ENCODE data around the gene ALPL. TPM values are rescaled to one million over a fixed set of nuclear protein-coding genes. Genes with fewer than 3 reads are reported as not detected.

ALPL gene
- total RNA-seq, 2 donors from 2014 or later = 3.7 to 7.8 TPM

- no peak overlapping the region for H3K4me3 ChIP-seq
- no peak overlapping the region for H3K27ac ChIP-seq
- H3K4me1 ChIP-seq (ENCODE audit: control insufficient read depth in 1 of 2, low read depth in 2 of 2) = peaks cover 0 to 8% of the 10 kb centered on the region in 2 donors
Observed at GRCh38 chr1:21616372-21616771, 107.1 kb downstream of the ALPL start.

GRCh38 chr1:21617126-21617738 is 108.0 kb downstream of the ALPL start:
- no peak for TF ChIP-seq CTCF (IDR thresholded peaks at IDR 0.05)
- Histone ChIP-seq H3K4me3 (no peak overlapping the region), H3K36me3 (no peaks in the 10 kb centered on the region), H3K27me3 (replicated peaks; ENCODE audit: insufficient read depth) (no peaks in the 10 kb centered on the region), H3K9me3 (no peaks in the 10 kb centered on the region), H3K4me1 (ENCODE audit: control insufficient read depth in 1 of 2, low read depth in 2 of 2) (peaks cover 0 to 8% of the 10 kb centered on the region in 2 donors), H3K27ac (no peak overlapping the region)
- ATAC-seq (ENCODE audit: insufficient number of reproducible peaks, low FRiP score, low read depth) (no peak), DNase-seq (ENCODE audit: low spot score) (no peak)

More at GRCh38 chr1:21616372-21616771, 107.1 kb downstream of the ALPL start:
- no peaks in the 10 kb centered on the region for H3K9me3 ChIP-seq
- TF ChIP-seq CTCF (IDR thresholded peaks at IDR 0.05) = no peak
- no peaks in the 10 kb centered on the region for H3K27me3 ChIP-seq (replicated peaks; ENCODE audit: insufficient read depth)
- ATAC-seq (ENCODE audit: insufficient number of reproducible peaks, low FRiP score, low read depth) = no peak
- DNase-seq (ENCODE audit: low spot score) = no peak
- no peaks in the 10 kb centered on the region for H3K36me3 ChIP-seq

GRCh38 chr1:21618059-21618458 is 108.8 kb downstream of the ALPL start:
- TF ChIP-seq CTCF (IDR thresholded peaks at IDR 0.05) = no peak
- Histone ChIP-seq H3K4me1 (ENCODE audit: control insufficient read depth in 1 of 2, low read depth in 2 of 2) (peaks cover 0 to 8% of the 10 kb centered on the region in 2 donors), H3K4me3 (no peak overlapping the region), H3K27me3 (replicated peaks; ENCODE audit: insufficient read depth) (no peaks in the 10 kb centered on the region), H3K36me3 (no peaks in the 10 kb centered on the region), H3K27ac (no peak overlapping the region), H3K9me3 (no peaks in the 10 kb centered on the region)
- ATAC-seq (ENCODE audit: insufficient number of reproducible peaks, low FRiP score, low read depth) = no peak
- DNase-seq (ENCODE audit: low spot score) = no peak

- no peak overlapping the region for H3K27ac ChIP-seq
- ATAC-seq (ENCODE audit: insufficient number of reproducible peaks, low FRiP score, low read depth) (no peak), DNase-seq (ENCODE audit: low spot score) (no peak)
- no peak for TF ChIP-seq CTCF (IDR thresholded peaks at IDR 0.05)
- H3K4me3 ChIP-seq = no peak overlapping the region
- H3K27me3 ChIP-seq (replicated peaks; ENCODE audit: insufficient read depth) = no peaks in the 10 kb centered on the region
- H3K4me1 ChIP-seq (ENCODE audit: control insufficient read depth in 1 of 2, low read depth in 2 of 2) = peaks cover 0 to 8% of the 10 kb centered on the region in 2 donors
- no peaks in the 10 kb centered on the region for H3K36me3 ChIP-seq
- H3K9me3 ChIP-seq = no peaks in the 10 kb centered on the region
Observed at GRCh38 chr1:21618561-21619374, 109.5 kb downstream of the ALPL start.

- Histone ChIP-seq H3K27ac (no peak overlapping the region), H3K36me3 (no peaks in the 10 kb centered on the region), H3K4me3 (no peak overlapping the region), H3K9me3 (no peaks in the 10 kb centered on the region), H3K4me1 (ENCODE audit: control insufficient read depth in 1 of 2, low read depth in 2 of 2) (peaks cover 0 to 8% of the 10 kb centered on the region in 2 donors), H3K27me3 (replicated peaks; ENCODE audit: insufficient read depth) (no peaks in the 10 kb centered on the region)
- no peak for TF ChIP-seq CTCF (IDR thresholded peaks at IDR 0.05)
- no peak for ATAC-seq (ENCODE audit: insufficient number of reproducible peaks, low FRiP score, low read depth)
- no peak for DNase-seq (ENCODE audit: low spot score)
Observed at GRCh38 chr1:21619375-21619947, 110.2 kb downstream of the ALPL start.
